H1 (cell line): ENCODE measurements around the gene PSME3. TPM values are rescaled to one million over a fixed set of nuclear protein-coding genes. Genes with fewer than 3 reads are reported as not detected.

Experiments
- microRNA-seq, 2 experiments: library from miRNA; unstranded; fragments of <30 nt; microRNA quantifications; one replicate each; pipeline versions ENCODE4 to v1.2.0, GENCODE V29; 2016 to 2020; ENCODE audit warnings: borderline microRNAs expressed in 2 of 2, borderline number of aligned reads in 2 of 2, borderline replicate concordance in 1 of 2
- polyA plus RNA-seq, 7 experiments: library from polyadenylated mRNA; depleted of rRNA in 3 of 7; stranded (reverse) in 5 of 7; unstranded in 2 of 7; fragments of >200 nt in 5 of 7; fragments of 200-250 nt in 2 of 7; gene quantifications; 1 replicate in 5 of 7; 2 replicates in 1 of 7; 4 replicates in 1 of 7; pipeline versions ENCODE4 v1.2.1 to v1.2.3, GENCODE V29; 2011 to 2013; ENCODE audit warnings: missing spikeins in 2 of 7, mixed read lengths in 2 of 7
- small RNA-seq: library from polyadenylated mRNA; stranded (forward); fragments of <200 nt; extraction: miRNeasy Mini kit (QIAGEN cat#:217004); gene quantifications from one replicate; pipeline ENCODE3, GENCODE V24; 2013; ENCODE audit not compliant: insufficient read depth
- total RNA-seq: library from RNA; stranded (reverse); fragmentation: NEBNext Ultra II Directional; extraction: Animal tissue kit (Norgen Biotek cat#: 25700); gene quantifications from 2 replicates; pipeline ENCODE4 v1.2.1, GENCODE V29; 2021

Gene PSME3
- total and polyA plus RNA-seq, 2 of the 8 experiments (the other 6 are each of a cell fraction or from before 2014, with no cell fraction given): 149 to 224 TPM

Small RNA genes within 50 kb of the gene (microRNA-seq; reads per million reads assigned to microRNA genes)
- gene MIR6781: 0 to 0.46 reads per million in 2 experiments

Small RNA genes within 50 kb of the gene (small RNA-seq; reads per million reads assigned to genes)
- gene MIR6781: 0.51 reads per million
- gene RNU6-287P: not detected

Other genes with a start within 250 kb of the PSME3 start
- 39.6 and 42.6 TPM in 2 replicates for gene RETREG3, start 224.0 kb upstream of the PSME3 start, total RNA-seq
- gene RETREG3, start 224.0 kb upstream of the PSME3 start, polyA plus RNA-seq (2011; rRNA removed): 23.7 and 27.0 TPM in 2 replicates
- 107 and 109 TPM in 2 replicates for gene TUBG1, start 223.7 kb upstream of the PSME3 start, total RNA-seq
- gene TUBG1, start 223.7 kb upstream of the PSME3 start, polyA plus RNA-seq (2011; rRNA removed): 208 and 276 TPM in 2 replicates
- gene TUBG2, start 174.1 kb upstream of the PSME3 start, total RNA-seq: 13.0 and 14.8 TPM in 2 replicates
- gene TUBG2, start 174.1 kb upstream of the PSME3 start, polyA plus RNA-seq (2011; rRNA removed): 16.6 and 31.2 TPM in 2 replicates
- gene PLEKHH3, start 156.4 kb upstream of the PSME3 start, total RNA-seq: 11.1 and 13.7 TPM in 2 replicates
- 13.5 and 23.7 TPM in 2 replicates for gene PLEKHH3, start 156.4 kb upstream of the PSME3 start, polyA plus RNA-seq (2011; rRNA removed)
- 0.75 and 1.1 TPM in 2 replicates for gene CCR10, start 151.6 kb upstream of the PSME3 start, total RNA-seq
- 4.0 and 5.7 TPM in 2 replicates for gene CCR10, start 151.6 kb upstream of the PSME3 start, polyA plus RNA-seq (2011; rRNA removed)
- gene CNTNAP1, start 150.9 kb upstream of the PSME3 start, total RNA-seq: 4.7 and 5.2 TPM in 2 replicates
- 10.0 and 13.5 TPM in 2 replicates for gene CNTNAP1, start 150.9 kb upstream of the PSME3 start, polyA plus RNA-seq (2011; rRNA removed)
- gene EZH1, start 88.4 kb upstream of the PSME3 start, total RNA-seq: 18.5 and 20.8 TPM in 2 replicates
- 17.4 and 22.9 TPM in 2 replicates for gene EZH1, start 88.4 kb upstream of the PSME3 start, polyA plus RNA-seq (2011; rRNA removed)
- 12.0 and 13.4 TPM in 2 replicates for gene RAMP2, start 72.2 kb upstream of the PSME3 start, total RNA-seq
- gene RAMP2, start 72.2 kb upstream of the PSME3 start, polyA plus RNA-seq (2011; rRNA removed): 41.5 and 41.7 TPM in 2 replicates
- gene VPS25, start 59.9 kb upstream of the PSME3 start, total RNA-seq: 83.9 and 88.2 TPM in 2 replicates
- gene VPS25, start 59.9 kb upstream of the PSME3 start, polyA plus RNA-seq (2011; rRNA removed): 150 and 188 TPM in 2 replicates
- 1.2 and 1.7 TPM in 2 replicates for gene WNK4, start 52.8 kb upstream of the PSME3 start, total RNA-seq
- gene WNK4, start 52.8 kb upstream of the PSME3 start, polyA plus RNA-seq (2011; rRNA removed): 0.21 and 0.86 TPM in 2 replicates
- gene COA3, start 34.7 kb upstream of the PSME3 start, total RNA-seq: 68.4 and 71.2 TPM in 2 replicates
- gene COA3, start 34.7 kb upstream of the PSME3 start, polyA plus RNA-seq (2011; rRNA removed): 137 and 143 TPM in 2 replicates
- gene CNTD1, start 34.5 kb upstream of the PSME3 start, total RNA-seq: not detected in 2 replicates
- gene CNTD1, start 34.5 kb upstream of the PSME3 start, polyA plus RNA-seq (2011; rRNA removed): 0.08 TPM in 1 of 2 replicates, not detected in the other
- 55.4 and 64.2 TPM in 2 replicates for gene BECN1, start 9.1 kb upstream of the PSME3 start, total RNA-seq
- 31.5 and 38.8 TPM in 2 replicates for gene BECN1, start 9.1 kb upstream of the PSME3 start, polyA plus RNA-seq (2011; rRNA removed)
- gene AOC2, start 11.2 kb downstream of the PSME3 start, total RNA-seq: 4.0 and 4.2 TPM in 2 replicates
- 4.7 and 7.2 TPM in 2 replicates for gene AOC2, start 11.2 kb downstream of the PSME3 start, polyA plus RNA-seq (2011; rRNA removed)
- 2.1 and 2.7 TPM in 2 replicates for gene AOC3, start 17.8 kb downstream of the PSME3 start, total RNA-seq
- 2.5 and 4.1 TPM in 2 replicates for gene AOC3, start 17.8 kb downstream of the PSME3 start, polyA plus RNA-seq (2011; rRNA removed)
- gene G6PC1, start 67.4 kb downstream of the PSME3 start, total RNA-seq: not detected in 2 replicates
- 0.02 TPM in 1 of 2 replicates, not detected in the other for gene G6PC1, start 67.4 kb downstream of the PSME3 start, polyA plus RNA-seq (2011; rRNA removed)
- gene AARSD1, start 131.1 kb downstream of the PSME3 start, total RNA-seq: 45.0 and 51.5 TPM in 2 replicates
- gene AARSD1, start 131.1 kb downstream of the PSME3 start, polyA plus RNA-seq (2011; rRNA removed): 43.8 and 58.8 TPM in 2 replicates
- 2.2 and 3.0 TPM in 2 replicates for gene PTGES3L, start 146.7 kb downstream of the PSME3 start, total RNA-seq
- 2.6 and 3.6 TPM in 2 replicates for gene PTGES3L, start 146.7 kb downstream of the PSME3 start, polyA plus RNA-seq (2011; rRNA removed)
- 10.7 and 11.9 TPM in 2 replicates for gene RUNDC1, start 147.2 kb downstream of the PSME3 start, total RNA-seq
- gene RUNDC1, start 147.2 kb downstream of the PSME3 start, polyA plus RNA-seq (2011; rRNA removed): 7.9 and 9.4 TPM in 2 replicates
- gene RPL27, start 165.0 kb downstream of the PSME3 start, total RNA-seq: 1,415 and 1,425 TPM in 2 replicates
- 3,779 and 3,900 TPM in 2 replicates for gene RPL27, start 165.0 kb downstream of the PSME3 start, polyA plus RNA-seq (2011; rRNA removed)
- gene IFI35, start 173.4 kb downstream of the PSME3 start, total RNA-seq: 2.0 and 2.5 TPM in 2 replicates
- 4.7 and 4.9 TPM in 2 replicates for gene IFI35, start 173.4 kb downstream of the PSME3 start, polyA plus RNA-seq (2011; rRNA removed)
- gene VAT1, start 189.0 kb downstream of the PSME3 start, total RNA-seq: 281 and 295 TPM in 2 replicates
- 200 and 269 TPM in 2 replicates for gene VAT1, start 189.0 kb downstream of the PSME3 start, polyA plus RNA-seq (2011; rRNA removed)
- 51.3 and 56.8 TPM in 2 replicates for gene RND2, start 191.8 kb downstream of the PSME3 start, total RNA-seq
- 61.4 and 76.2 TPM in 2 replicates for gene RND2, start 191.8 kb downstream of the PSME3 start, polyA plus RNA-seq (2011; rRNA removed)